Activated CD8-positive, alpha-beta memory T cell treated with anti-CD3 and anti-CD28 coated beads, Interleukin-2, amount 10 ng/mL, durations not matched to agents 7 days and 5 days (primary cell): ENCODE measurements around the gene CLSTN1. TPM values are rescaled to one million over a fixed set of nuclear protein-coding genes. Genes with fewer than 3 reads are reported as not detected.

Experiments used
- ATAC-seq: fragments of 150-1000 bp; cut with Tn5 transposase; one replicate; pipeline ENCODE4 v1.10.0; 2021; ENCODE audit warnings: moderate library complexity
- CTCF ChIA-PET: fragments of 350-600 bp; sonication (Branson Sonifier 250); formaldehyde crosslinking; loops from one replicate; lab custom pipeline; 2021; ENCODE audit warnings: antibody characterized with exemption; lab: Charles Lee
- DNase-seq: peaks from one replicate; pipeline ENCODE4 v3.0.0-alpha.2; 2020
- H3K27ac Mint-ChIP-seq: one replicate; pipeline ENCODE4 v1.8.0; 2021; ENCODE audit warnings: mild to moderate bottlenecking, mixed read lengths
- H3K27me3 Mint-ChIP-seq: one replicate; pipeline ENCODE4 v1.8.0; 2021; ENCODE audit warnings: mixed read lengths
- H3K36me3 Mint-ChIP-seq: one replicate; pipeline ENCODE4 v1.8.0; 2021; ENCODE audit warnings: mild to moderate bottlenecking, mixed read lengths
- H3K4me1 Mint-ChIP-seq: one replicate; pipeline ENCODE4 v1.8.0; 2021; ENCODE audit warnings: mixed read lengths
- H3K4me3 Mint-ChIP-seq: one replicate; pipeline ENCODE4 v1.8.0; 2021; ENCODE audit warnings: mild to moderate bottlenecking, moderate library complexity, mixed read lengths
- H3K9me3 Mint-ChIP-seq: one replicate; pipeline ENCODE4 v1.8.0; 2022; ENCODE audit warnings: low read depth, mixed read lengths
- total RNA-seq, 2 experiments: library from RNA; stranded (reverse); gene quantifications; one replicate each; pipeline ENCODE4 v1.2.3, GENCODE V29; 2021

CLSTN1 gene
- total RNA-seq, 2 experiments from 2014 or later: 81.5 to 99.3 TPM

- Mint-ChIP-seq H3K4me1 (no peaks in the 10 kb centered on the region), H3K4me3 (no peak overlapping the region), H3K27me3 (no peaks in the 10 kb centered on the region), H3K36me3 (no peaks in the 10 kb centered on the region), H3K9me3 (no peaks in the 10 kb centered on the region), H3K27ac (no peak overlapping the region)
- DNase-seq: no peak
- CTCF ChIA-PET: no interaction called here
- ATAC-seq: no peak
These were observed 12.2 kb upstream of the CLSTN1 start for GRCh38 chr1:9835758-9836631.

DNA sequence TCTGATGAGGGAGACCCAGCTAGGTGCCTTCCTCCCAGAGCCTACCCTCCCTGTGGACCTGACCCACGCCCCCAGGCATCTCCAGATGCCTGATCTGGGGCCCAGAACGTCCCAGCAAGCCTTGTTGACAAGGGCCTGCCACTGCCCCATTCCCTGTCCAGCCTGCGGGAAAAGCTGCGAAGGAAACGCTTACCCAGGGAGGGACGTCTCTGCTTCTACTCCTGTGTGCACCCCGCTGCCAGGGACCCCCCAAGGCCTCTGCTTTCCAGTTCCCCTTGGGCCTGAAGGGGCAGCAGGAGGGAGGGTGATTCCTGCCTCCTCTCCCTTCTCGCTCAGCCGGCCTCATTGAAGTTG lies 11.6 kb upstream of the CLSTN1 start:
- ATAC-seq: no peak

GRCh38 chr1:9833632-9834031 lies 9.9 kb upstream of the CLSTN1 start:
- no peaks in the 10 kb centered on the region for H3K27me3 Mint-ChIP-seq
- no peaks in the 10 kb centered on the region for H3K4me1 Mint-ChIP-seq
- CTCF ChIA-PET: interaction anchor here (0.6 to 0.8 kb wide), 2 partner anchors 47 to 90 kb away, joined by 3 read pairs; no protein-coding TSS in a partner anchor
- H3K36me3 Mint-ChIP-seq: no peaks in the 10 kb centered on the region
- H3K9me3 Mint-ChIP-seq: no peaks in the 10 kb centered on the region
- DNase-seq (no peak), ATAC-seq (no peak)
- no peak overlapping the region for H3K27ac Mint-ChIP-seq
- no peak overlapping the region for H3K4me3 Mint-ChIP-seq

More for the DNA sequence above, 11.6 kb upstream of the CLSTN1 start:
- H3K4me3 Mint-ChIP-seq: no peak overlapping the region
- no peaks in the 10 kb centered on the region for H3K9me3 Mint-ChIP-seq
- no peaks in the 10 kb centered on the region for H3K36me3 Mint-ChIP-seq
- no peak for DNase-seq
- no peaks in the 10 kb centered on the region for H3K4me1 Mint-ChIP-seq
- H3K27me3 Mint-ChIP-seq: no peaks in the 10 kb centered on the region
- H3K27ac Mint-ChIP-seq: no peak overlapping the region
- CTCF ChIA-PET: no interaction called here

- Mint-ChIP-seq H3K36me3 (peaks cover 4% of the 10 kb centered on the region), H3K4me1 (peaks cover 28% of the 10 kb centered on the region), H3K27ac (no peak overlapping the region), H3K4me3 (no peak overlapping the region), H3K9me3 (no peaks in the 10 kb centered on the region), H3K27me3 (peaks cover 4% of the 10 kb centered on the region)
- CTCF ChIA-PET: interaction anchor here (0.7 to 5.1 kb wide), 4 partner anchors 25 to 1822 kb away, joined by 3 to 25 read pairs (median 4); no protein-coding TSS in a partner anchor
- ATAC-seq (no peak), DNase-seq (no peak)
These were observed 3.9 kb upstream of the CLSTN1 start for GRCh38 chr1:9827558-9828185.

DNA sequence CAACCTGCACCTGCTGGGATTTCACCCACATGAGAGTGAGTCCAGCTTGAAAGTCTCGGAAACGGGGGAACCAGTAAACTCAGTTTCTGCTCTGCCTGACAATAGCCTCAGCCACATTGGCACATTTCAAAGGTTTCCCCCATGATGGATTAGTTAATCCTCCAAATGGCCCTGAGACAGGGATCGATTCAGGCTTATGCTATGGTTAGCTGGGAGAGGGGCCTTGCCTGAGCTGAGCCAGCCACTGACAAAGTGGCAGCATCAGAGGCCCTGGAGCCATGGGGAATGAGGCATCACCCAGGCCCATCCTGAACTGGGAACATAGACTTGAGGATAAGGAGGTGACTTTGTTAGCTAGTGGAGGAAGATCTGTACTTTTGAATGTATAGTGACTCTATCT lies 2.9 kb upstream of the CLSTN1 start:
- DNase-seq (no peak), ATAC-seq (no peak)
- H3K27ac Mint-ChIP-seq: no peak overlapping the region
- H3K9me3 Mint-ChIP-seq: no peaks in the 10 kb centered on the region
- H3K4me3 Mint-ChIP-seq: no peak overlapping the region
- peaks cover 39% of the 10 kb centered on the region for H3K4me1 Mint-ChIP-seq
- H3K27me3 Mint-ChIP-seq: peaks cover 4% of the 10 kb centered on the region
- CTCF ChIA-PET: interaction anchor here (0.9 to 5.1 kb wide), 7 partner anchors 21 to 384 kb away, joined by 3 to 25 read pairs (median 3); partner anchors contain the start of gene KIF1B
- peaks cover 4% of the 10 kb centered on the region for H3K36me3 Mint-ChIP-seq

GRCh38 chr1:9826087-9826486 lies 2.3 kb upstream of the CLSTN1 start:
- DNase-seq (no peak), ATAC-seq (no peak)
- H3K4me1 Mint-ChIP-seq: peaks cover 41% of the 10 kb centered on the region
- peak overlapping the region; percentile 66 for H3K27ac Mint-ChIP-seq
- peaks cover 4% of the 10 kb centered on the region for H3K27me3 Mint-ChIP-seq
- CTCF ChIA-PET: interaction anchor here (0.9 to 5.1 kb wide), 8 partner anchors 21 to 384 kb away, joined by 3 to 25 read pairs (median 3); partner anchors contain the start of gene KIF1B
- H3K9me3 Mint-ChIP-seq: no peaks in the 10 kb centered on the region
- no peak overlapping the region for H3K4me3 Mint-ChIP-seq
- peaks cover 4% of the 10 kb centered on the region for H3K36me3 Mint-ChIP-seq

DNA sequence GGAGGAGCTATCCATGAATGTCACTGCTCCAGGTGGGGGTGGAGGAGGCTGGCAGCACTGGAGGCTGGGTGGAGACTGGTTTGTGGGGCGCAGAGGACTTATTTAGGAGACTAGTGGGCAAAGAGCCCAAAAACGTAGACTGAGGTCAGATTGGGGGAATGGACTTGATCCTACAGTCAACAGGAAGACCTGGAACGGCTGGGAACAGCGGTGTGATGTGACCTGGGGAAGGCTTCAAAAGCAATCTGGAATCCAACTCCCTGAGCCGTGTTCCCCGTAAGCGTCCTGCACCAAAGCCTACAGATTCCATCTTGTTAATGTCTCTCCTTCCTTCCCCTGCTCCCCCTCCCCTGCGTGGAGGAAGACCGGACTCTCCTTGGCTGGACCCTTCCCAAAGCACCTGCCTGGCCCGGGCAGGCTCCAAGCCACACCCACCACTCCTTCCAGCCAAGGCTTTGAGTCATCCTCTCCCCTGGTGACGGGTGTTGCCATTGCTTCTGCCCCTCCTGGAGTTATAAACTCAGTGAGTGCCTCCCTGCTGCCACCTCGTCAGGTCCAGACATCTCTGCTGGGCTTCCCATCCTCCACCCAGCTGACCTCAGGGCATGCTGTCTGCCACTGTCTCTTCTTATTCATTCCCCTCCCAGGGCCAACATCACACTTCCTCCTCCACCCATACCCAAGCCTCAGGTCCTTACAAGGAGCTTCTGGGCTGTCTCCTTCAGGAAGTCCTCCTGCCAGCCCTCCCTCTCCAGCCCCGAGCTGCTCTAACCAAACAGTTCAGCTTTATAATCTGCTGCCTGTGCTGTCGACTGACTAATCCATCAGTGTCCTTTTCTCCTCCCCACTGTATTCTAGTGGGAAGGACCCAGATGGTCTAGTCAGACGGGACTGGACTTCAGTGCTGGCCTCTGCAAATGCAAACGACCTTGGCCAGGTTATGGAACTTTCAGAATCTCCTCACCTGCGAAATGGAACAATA lies 1.6 kb upstream of the CLSTN1 start:
- H3K27me3 Mint-ChIP-seq: peaks cover 4% of the 10 kb centered on the region
- H3K4me1 Mint-ChIP-seq: peaks cover 47% of the 10 kb centered on the region
- H3K9me3 Mint-ChIP-seq: no peaks in the 10 kb centered on the region
- ATAC-seq (peak; percentile 28), DNase-seq (peak; percentile 65)
- H3K27ac Mint-ChIP-seq: peak overlapping the region; percentile 66
- peaks cover 8% of the 10 kb centered on the region for H3K36me3 Mint-ChIP-seq
- CTCF ChIA-PET: interaction anchor here (0.9 to 5.1 kb wide), 7 partner anchors 27 to 385 kb away, joined by 3 to 25 read pairs (median 3); partner anchors contain the start of gene KIF1B
- H3K4me3 Mint-ChIP-seq: peak overlapping the region; percentile 37

GRCh38 chr1:9824702-9825089 lies 931 bp upstream of the CLSTN1 start:
- CTCF ChIA-PET: interaction anchor here (1.1 kb wide), 1 partner anchor 27 kb away, joined by 3 read pairs; no protein-coding TSS in a partner anchor
- H3K4me1 Mint-ChIP-seq: peaks cover 50% of the 10 kb centered on the region
- ATAC-seq: no peak
- H3K27ac Mint-ChIP-seq: peak overlapping the region; percentile 66
- H3K4me3 Mint-ChIP-seq: peak overlapping the region; percentile 37
- no peaks in the 10 kb centered on the region for H3K9me3 Mint-ChIP-seq
- peaks cover 4% of the 10 kb centered on the region for H3K27me3 Mint-ChIP-seq
- DNase-seq: no peak
- peaks cover 10% of the 10 kb centered on the region for H3K36me3 Mint-ChIP-seq

- peak; percentile 37 for ATAC-seq
- H3K36me3 Mint-ChIP-seq: peaks cover 10% of the 10 kb centered on the region
- H3K27me3 Mint-ChIP-seq: peaks cover 4% of the 10 kb centered on the region
- peaks cover 52% of the 10 kb centered on the region for H3K4me1 Mint-ChIP-seq
- DNase-seq: no peak
- peak overlapping the region; percentile 44 for H3K4me3 Mint-ChIP-seq
- CTCF ChIA-PET: interaction anchor here (1.0 kb wide), 1 partner anchor 24 kb away, joined by 3 read pairs; no protein-coding TSS in a partner anchor
- H3K27ac Mint-ChIP-seq: no peak overlapping the region
- no peaks in the 10 kb centered on the region for H3K9me3 Mint-ChIP-seq
These were observed 147 bp downstream of the CLSTN1 start for GRCh38 chr1:9823693-9823942.

DNA sequence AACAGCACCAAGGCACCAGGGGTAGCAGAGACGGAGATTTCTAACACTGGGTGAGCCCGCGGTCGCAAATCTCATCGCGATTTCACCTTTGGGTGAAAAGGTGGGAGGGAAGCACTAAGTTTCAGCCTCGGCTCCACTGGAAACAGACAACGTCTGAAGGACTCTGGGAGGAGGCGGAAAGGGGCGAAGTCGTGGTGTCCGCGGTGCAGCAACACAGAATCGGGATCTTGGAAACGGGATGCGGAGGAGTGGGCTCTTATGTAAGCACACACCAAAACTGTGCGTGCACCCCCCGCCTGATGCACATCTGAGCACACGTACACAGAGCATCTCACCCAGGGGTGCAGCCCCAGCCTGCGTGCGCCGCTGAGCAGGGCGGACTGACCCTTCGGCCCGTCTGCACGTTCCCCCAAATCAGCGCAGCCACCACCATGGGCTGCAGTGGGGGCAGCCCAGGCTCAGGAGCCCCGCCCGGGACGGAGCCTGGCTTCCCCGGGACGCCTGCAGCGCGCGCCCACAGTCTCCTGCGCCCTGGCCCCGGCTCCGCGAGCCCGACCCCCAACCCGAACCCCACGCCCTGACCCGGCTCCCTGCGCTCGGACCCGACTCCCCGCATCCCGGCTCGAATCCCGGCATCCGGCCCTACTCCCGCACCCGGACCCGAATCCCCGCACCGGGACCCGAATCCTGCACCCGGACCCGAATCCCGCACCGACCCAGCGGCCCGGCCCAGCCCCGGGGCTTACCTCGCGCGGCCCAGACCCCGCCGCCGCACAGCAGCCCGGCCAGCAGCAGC lies 670 bp downstream of the CLSTN1 start:
- peaks cover 52% of the 10 kb centered on the region for H3K4me1 Mint-ChIP-seq
- peaks cover 10% of the 10 kb centered on the region for H3K36me3 Mint-ChIP-seq
- H3K9me3 Mint-ChIP-seq: no peaks in the 10 kb centered on the region
- ATAC-seq: peak; percentile 14
- H3K4me3 Mint-ChIP-seq: peak overlapping the region; percentile 95
- H3K27me3 Mint-ChIP-seq: peaks cover 4% of the 10 kb centered on the region
- CTCF ChIA-PET: interaction anchor here (0.9 to 1.2 kb wide), 4 partner anchors 23 to 41 kb away, joined by 3 to 5 read pairs (median 3); no protein-coding TSS in a partner anchor
- H3K27ac Mint-ChIP-seq: peak overlapping the region; percentile 83
- peak; percentile 59 for DNase-seq

- peaks cover 48% of the 10 kb centered on the region for H3K4me1 Mint-ChIP-seq
These were observed 1.3 kb downstream of the CLSTN1 start for GRCh38 chr1:9822490-9822889.

DNA sequence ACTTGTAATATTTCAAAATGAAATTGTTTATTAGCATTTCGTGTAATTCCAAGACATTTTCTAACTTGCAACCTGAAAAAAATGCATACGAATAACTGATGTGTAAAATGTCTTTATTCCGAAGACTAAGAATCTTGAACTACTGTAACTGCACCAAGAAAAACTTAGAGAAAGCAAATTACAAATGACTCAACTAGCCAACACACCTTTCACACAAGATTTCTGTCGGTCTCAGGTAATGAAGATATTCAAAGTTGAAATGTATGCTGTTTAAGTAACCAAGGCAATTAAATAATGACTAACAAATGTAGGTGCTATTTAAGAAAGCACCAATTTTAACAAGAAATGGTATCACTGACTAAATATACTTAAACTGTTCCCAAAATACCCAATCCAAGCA lies 2.1 kb downstream of the CLSTN1 start:
- no peaks in the 10 kb centered on the region for H3K9me3 Mint-ChIP-seq
- H3K27ac Mint-ChIP-seq: no peak overlapping the region
- ATAC-seq (no peak), DNase-seq (no peak)
- H3K27me3 Mint-ChIP-seq: peaks cover 4% of the 10 kb centered on the region
- CTCF ChIA-PET: interaction anchor here (0.9 to 1.2 kb wide), 4 partner anchors 21 to 207 kb away, joined by 3 to 5 read pairs (median 3); no protein-coding TSS in a partner anchor
- peaks cover 15% of the 10 kb centered on the region for H3K36me3 Mint-ChIP-seq
- peaks cover 49% of the 10 kb centered on the region for H3K4me1 Mint-ChIP-seq
- H3K4me3 Mint-ChIP-seq: peak overlapping the region; percentile 95

More at GRCh38 chr1:9822490-9822889, 1.3 kb downstream of the CLSTN1 start:
- Mint-ChIP-seq H3K27ac (peak overlapping the region; percentile 83), H3K27me3 (peaks cover 4% of the 10 kb centered on the region), H3K4me3 (peak overlapping the region; percentile 95), H3K36me3 (peaks cover 10% of the 10 kb centered on the region), H3K9me3 (no peaks in the 10 kb centered on the region)
- no peak for DNase-seq
- no peak for ATAC-seq
- CTCF ChIA-PET: interaction anchor here (0.9 to 1.2 kb wide), 3 partner anchors 35 to 41 kb away, joined by 3 to 5 read pairs (median 3); no protein-coding TSS in a partner anchor
